ENCODE results near the gene ADAMTSL1.

GRCh38 chr9:18741945-18742344 lies 268.0 kb downstream of the ADAMTSL1 start:
- TF ChIP-seq CTCF (conservative IDR thresholded peaks at IDR 0.05; ENCODE audit: low read depth in 2 of 2), result no peak
- TF ChIP-seq EZH2phosphoT487 (IDR thresholded peaks at IDR 0.05; ENCODE audit: unreplicated experiment), result no peak
- no peak for TF ChIP-seq REST (IDR thresholded peaks at IDR 0.05; ENCODE audit: unreplicated experiment)
- TF ChIP-seq ETS1 (IDR thresholded peaks at IDR 0.05), result no peak
- TF ChIP-seq EZH2 (IDR thresholded peaks at IDR 0.05; ENCODE audit: low read depth, unreplicated experiment), result no peak
- TF ChIP-seq POLR2AphosphoS5 (IDR thresholded peaks at IDR 0.05; ENCODE audit: low read depth), result no peak
- no peak for TF ChIP-seq JUNB (IDR thresholded peaks at IDR 0.05; ENCODE audit: unreplicated experiment)
- no peak for TF ChIP-seq ZNF114 (CRISPR knock-in tag; IDR thresholded peaks at IDR 0.05)
- no peak for TF ChIP-seq NANOG (IDR thresholded peaks at IDR 0.05; ENCODE audit: borderline replicate concordance)
- TF ChIP-seq CREB1 (CRISPR knock-in tag; IDR thresholded peaks at IDR 0.05; ENCODE audit: low read depth), result no peak
- TF ChIP-seq ZNF331 (CRISPR knock-in tag; IDR thresholded peaks at IDR 0.05; ENCODE audit: low read depth), result no peak
- TF ChIP-seq STAT1 (IDR thresholded peaks at IDR 0.05; ENCODE audit: unreplicated experiment), result no peak
- TF ChIP-seq ZNF462 (CRISPR knock-in tag; IDR thresholded peaks at IDR 0.05), result no peak
